IMR-90 (cell line): ENCODE results near the gene MAP3K8. TPM values are rescaled to one million over a fixed set of nuclear protein-coding genes. Genes with fewer than 3 reads are reported as not detected.

Source experiments
- ATAC-seq: fragments of 200-7000 bp; cut with Tn5 transposase; 2 replicates; pipeline ENCODE4 v1.9.1; 2020; ENCODE audit warnings: low read depth, mild to moderate bottlenecking, moderate library complexity
- BruUV-seq: library from RNA; stranded (reverse); fragments of 400-500 nt; replicated peaks from 2 replicates; lab custom pipeline; 2021; lab: Mats Ljungman, UMichigan
- CTCF ChIA-PET: fragments of 300-600 bp; formaldehyde crosslinking; extraction: SDS; loops from one replicate; lab custom pipeline; 2021; ENCODE audit warnings: antibody characterized with exemption; lab: Yijun Ruan, JAX
- POLR2A ChIA-PET: fragments of 300-600 bp; sonication (Branson Sonifier 250); formaldehyde crosslinking; loops from one replicate; lab custom pipeline; 2022; ENCODE audit warnings: antibody characterized with exemption; ENCODE audit not compliant: unreplicated experiment; lab: Charles Lee
- DNase-seq: peaks from one replicate; pipeline ENCODE4 v3.0.0; 2013
- H2AFZ ChIP-seq: replicated peaks from 2 replicates; pipeline ENCODE3; 2013; ENCODE audit warnings: low read length, mild to moderate bottlenecking; ENCODE audit not compliant: poor library complexity
- H2AK5ac ChIP-seq: 2 replicates; pipeline ENCODE4 v1.6.1; 2013; ENCODE audit warnings: low read depth, low read length, inconsistent platforms
- H2AK9ac ChIP-seq: replicated peaks from 2 replicates; pipeline ENCODE3; 2013; ENCODE audit warnings: mild to moderate bottlenecking, low read depth, low read length, moderate library complexity; ENCODE audit not compliant: poor library complexity
- H2BK120ac ChIP-seq: 2 replicates; pipeline ENCODE4 v1.6.1; 2013; ENCODE audit warnings: low read depth, low read length, inconsistent platforms
- H2BK15ac ChIP-seq: 3 replicates; pipeline ENCODE4 v1.6.1; 2013; ENCODE audit warnings: low read depth, low read length, inconsistent platforms
- H2BK20ac ChIP-seq: 2 replicates; pipeline ENCODE4 v1.6.1; 2013; ENCODE audit warnings: low read depth, mild to moderate bottlenecking, inconsistent platforms, low read length, moderate library complexity
- H2BK5ac ChIP-seq: 2 replicates; pipeline ENCODE4 v1.6.1; 2013; ENCODE audit warnings: mild to moderate bottlenecking, low read depth, low read length, inconsistent platforms; ENCODE audit not compliant: poor library complexity, severe bottlenecking
- H3K14ac ChIP-seq: replicated peaks from 2 replicates; pipeline ENCODE4 v1.6.1; 2013; ENCODE audit warnings: low read depth, low read length, inconsistent platforms
- H3K18ac ChIP-seq: 2 replicates; pipeline ENCODE4 v1.6.1; 2013; ENCODE audit warnings: low read depth, low read length, control low read depth
- H3K23ac ChIP-seq: 2 replicates; pipeline ENCODE4 v1.6.1; 2013; ENCODE audit warnings: low read depth, low read length, inconsistent platforms
- H3K27ac ChIP-seq: 2 replicates; pipeline ENCODE4 v1.5.1; 2013; ENCODE audit warnings: mild to moderate bottlenecking, control low read depth, low read length; ENCODE audit not compliant: insufficient read depth
- H3K27me3 ChIP-seq: 2 replicates; pipeline ENCODE4 v1.6.1; 2013; ENCODE audit warnings: low read length; ENCODE audit not compliant: control insufficient read depth, insufficient read depth
- H3K36me3 ChIP-seq: 2 replicates; pipeline ENCODE4 v1.6.1; 2013; ENCODE audit warnings: low read length, mixed read lengths; ENCODE audit not compliant: control insufficient read depth, insufficient read depth
- H3K4ac ChIP-seq: 2 replicates; pipeline ENCODE4 v1.6.1; 2013; ENCODE audit warnings: low read depth, low read length, inconsistent platforms
- H3K4me1 ChIP-seq: 2 replicates; pipeline ENCODE4 v1.6.1; 2013; ENCODE audit warnings: low read length, mixed read lengths; ENCODE audit not compliant: control insufficient read depth, insufficient read depth
- H3K4me2 ChIP-seq: 2 replicates; pipeline ENCODE4 v1.6.1; 2013; ENCODE audit warnings: low read depth, mild to moderate bottlenecking, control low read depth, low read length, moderate library complexity
- H3K4me3 ChIP-seq: 2 replicates; pipeline ENCODE4 v1.5.1; 2013; ENCODE audit warnings: low read depth, mild to moderate bottlenecking, control low read depth, low read length, moderate library complexity; ENCODE audit not compliant: insufficient read depth
- H3K56ac ChIP-seq: 2 replicates; pipeline ENCODE4 v1.6.1; 2013; ENCODE audit warnings: low read length, inconsistent platforms; ENCODE audit not compliant: insufficient read depth; ENCODE audit errors: extremely low read depth
- H3K79me1 ChIP-seq, 2 experiments: 2 replicates each; pipeline ENCODE4 v1.6.1; 2013; ENCODE audit warnings: low read length in 2 of 2, inconsistent platforms in 1 of 2, low read depth in 1 of 2
- H3K9ac ChIP-seq: 2 replicates; pipeline ENCODE4 v1.6.1; 2013; ENCODE audit warnings: low read depth, low read length, control low read depth
- H3K9me1 ChIP-seq: 2 replicates; pipeline ENCODE4 v1.6.1; 2013; ENCODE audit warnings: low read length, inconsistent platforms; ENCODE audit not compliant: insufficient read depth
- H3K9me3 ChIP-seq: 2 replicates; pipeline ENCODE4 v1.6.1; 2013; ENCODE audit warnings: low read length; ENCODE audit not compliant: control insufficient read depth, insufficient read depth
- H4K20me1 ChIP-seq: 2 replicates; pipeline ENCODE4 v1.6.1; 2013; ENCODE audit warnings: low read length, inconsistent platforms; ENCODE audit not compliant: insufficient read depth
- H4K5ac ChIP-seq: 2 replicates; pipeline ENCODE4 v1.6.1; 2013; ENCODE audit warnings: mild to moderate bottlenecking, low read depth, low read length, control low read depth
- H4K8ac ChIP-seq, 2 experiments: 2 replicates each; pipeline ENCODE4 v1.6.1; 2013; ENCODE audit warnings: low read depth in 2 of 2, low read length in 2 of 2, control low read depth in 1 of 2, inconsistent platforms in 1 of 2
- H4K91ac ChIP-seq: 2 replicates; pipeline ENCODE4 v1.6.1; 2013; ENCODE audit warnings: low read depth, low read length, inconsistent platforms; ENCODE audit not compliant: insufficient read depth
- BHLHE40 ChIP-seq: fragments of 150-350 bp; IDR thresholded peaks from 2 replicates; pipeline ENCODE4 v1.6.1; 2016; ENCODE audit warnings: mild to moderate bottlenecking, low read depth, low read length
- CEBPB ChIP-seq: IDR thresholded peaks from 2 replicates; pipeline ENCODE4 v1.6.1; 2012; ENCODE audit warnings: low read depth, low read length, improper control_type of control experiment
- CHD1 ChIP-seq: IDR thresholded peaks from 2 replicates; pipeline ENCODE4 v1.6.1; 2012; ENCODE audit warnings: low read depth, low read length, improper control_type of control experiment
- ELK1 ChIP-seq: fragments of 150-350 bp; IDR thresholded peaks from 2 replicates; pipeline ENCODE4 v1.6.1; 2016; ENCODE audit warnings: low read depth, mild to moderate bottlenecking, low read length, moderate library complexity, borderline replicate concordance
- FOS ChIP-seq: fragments of 150-350 bp; IDR thresholded peaks from 2 replicates; pipeline ENCODE4 v1.6.1; 2016; ENCODE audit warnings: low read depth, low read length
- MAFK ChIP-seq: IDR thresholded peaks from 2 replicates; pipeline ENCODE4 v1.6.1; 2012; ENCODE audit warnings: low read depth, low read length, improper control_type of control experiment
- MXI1 ChIP-seq: IDR thresholded peaks from 2 replicates; pipeline ENCODE4 v1.6.1; 2012; ENCODE audit warnings: low read depth, mild to moderate bottlenecking, low read length, moderate library complexity, borderline replicate concordance
- NFE2L2 ChIP-seq: fragments of 150-350 bp; IDR thresholded peaks from 2 replicates; pipeline ENCODE4 v1.6.1; 2016; ENCODE audit warnings: low read depth, mild to moderate bottlenecking, low read length
- POLR2A ChIP-seq: IDR thresholded peaks from 2 replicates; pipeline ENCODE4 v1.6.1; 2012; ENCODE audit warnings: mild to moderate bottlenecking, low read depth, low read length
- RAD21 ChIP-seq: IDR thresholded peaks from 2 replicates; pipeline ENCODE4 v1.6.1; 2012; ENCODE audit warnings: low read length, improper control_type of control experiment
- RCOR1 ChIP-seq: IDR thresholded peaks from 2 replicates; pipeline ENCODE4 v1.6.1; 2012; ENCODE audit warnings: mild to moderate bottlenecking, low read length, improper control_type of control experiment; ENCODE audit not compliant: insufficient replicate concordance
- RFX5 ChIP-seq: IDR thresholded peaks from 2 replicates; pipeline ENCODE4 v1.8.0; 2012; ENCODE audit warnings: low read depth, mild to moderate bottlenecking, low read length, moderate library complexity
- SMC3 ChIP-seq: fragments of 150-350 bp; IDR thresholded peaks from 2 replicates; pipeline ENCODE4 v1.6.1; 2016; ENCODE audit warnings: low read depth, mild to moderate bottlenecking, antibody characterized with exemption, low read length, moderate library complexity
- WGBS, 2 experiments: methylation state at CpG; one replicate each; pipeline versions ENCODE4 v1.1.5 to v1.1.7; 2013; ENCODE audit warnings: missing lambda C conversion rate in 2 of 2; ENCODE audit not compliant: insufficient read length in 1 of 2; ENCODE audit errors: extremely low coverage in 2 of 2; 5-methylcytosine and 5-hydroxymethylcytosine counted together
- dilution Hi-C: fragments of 300-500 bp; cut with HindIII; formaldehyde crosslinking; loops from one replicate; pipeline ENCODE4 v1.14.3; 2018; ENCODE audit warnings: low sequenced_read_pairs; ENCODE audit not compliant: unreplicated experiment
- in situ Hi-C: fragments of 300-500 bp; cut with MboI; formaldehyde crosslinking; loops from 3 replicates; pipeline ENCODE4 v1.14.3; 2019; ENCODE audit warnings: low sequenced_read_pairs, inconsistent platforms, mixed read lengths
- intact Hi-C: fragments of 100-400 bp; cut with micrococcal nuclease; formaldehyde crosslinking; loops from 2 replicates; pipeline ENCODE4 v1.10.0; 2022
- polyA plus RNA-seq, 3 experiments: library from polyadenylated mRNA; depleted of rRNA; stranded (reverse); fragments of >200 nt; gene quantifications; 2 replicates each; pipeline ENCODE4 v1.2.3, GENCODE V29; 2012; ENCODE audit warnings: low replicate concordance in 1 of 3
- total RNA-seq: library from RNA; depleted of rRNA; stranded (reverse); fragments of >200 nt; gene quantifications from 2 replicates; pipeline ENCODE4 v1.2.3, GENCODE V29; 2012

The MAP3K8 gene
- total and polyA plus RNA-seq, 2 of the 4 experiments (the other 2 are of a cell fraction): 1.8 to 2.6 TPM

DNA sequence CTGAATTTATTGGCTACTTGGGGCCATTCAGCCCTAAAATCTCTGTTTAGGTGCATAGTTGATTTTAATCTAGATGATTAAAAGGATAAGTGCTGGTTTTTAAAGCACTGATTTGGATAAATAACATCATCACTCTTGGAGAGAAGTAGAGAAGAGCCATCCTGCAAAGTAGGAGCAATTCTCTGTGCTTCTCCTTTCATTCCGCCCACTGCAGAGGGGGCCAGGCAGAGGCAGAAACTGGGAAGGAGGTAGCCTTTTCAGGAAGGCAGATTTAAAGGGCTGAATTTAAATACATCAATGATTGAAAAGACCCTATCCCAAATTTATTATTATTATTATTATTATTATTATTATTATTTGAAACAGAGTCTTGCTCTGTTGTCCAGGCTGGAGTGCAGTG is 14.1 kb downstream of the MAP3K8 start:
- no peak for TF ChIP-seq CEBPB
- TF ChIP-seq RFX5: no peak
- TF ChIP-seq FOS: no peak
- TF ChIP-seq RCOR1: no peak
- TF ChIP-seq MXI1: no peak
- no peak for TF ChIP-seq NFE2L2
- no peak for TF ChIP-seq ELK1
- TF ChIP-seq MAFK: no peak
- no peak for TF ChIP-seq CHD1
- TF ChIP-seq RAD21: no peak
- TF ChIP-seq POLR2A: no peak
- TF ChIP-seq BHLHE40: no peak
- no peak for TF ChIP-seq SMC3
- no peak overlapping the region for H3K4me2 ChIP-seq
- no peak overlapping the region for H2BK20ac ChIP-seq
- peaks cover 3% of the 10 kb centered on the region for H3K9me1 ChIP-seq
- no TSS peak for BruUV-seq
- CTCF ChIA-PET: interaction anchor here (1.4 kb wide), 1 partner anchor 10 kb away, joined by 3 read pairs; no protein-coding TSS in a partner anchor
- in situ Hi-C loops: no loop called here
- intact Hi-C loops: no loop called here
- H2BK5ac ChIP-seq: no peak overlapping the region
- H2BK120ac ChIP-seq: no peak overlapping the region
- H3K18ac ChIP-seq: no peak overlapping the region
- peaks cover 18% of the 10 kb centered on the region for H3K36me3 ChIP-seq
- WGBS, 2 experiments: no CpG with 5 or more reads among the region's 1 CpG
- H3K4me3 ChIP-seq: no peak overlapping the region
- H2AK9ac ChIP-seq: no peak overlapping the region
- H3K14ac ChIP-seq: no peak overlapping the region
- dilution Hi-C loops: no loop called here
- H3K27ac ChIP-seq: no peak overlapping the region
- no peak for ATAC-seq
- H3K9ac ChIP-seq: no peak overlapping the region
- H4K5ac ChIP-seq: no peak overlapping the region
- no peaks in the 10 kb centered on the region for H3K9me3 ChIP-seq
- no peak overlapping the region for H3K4ac ChIP-seq
- H2AFZ ChIP-seq: no peak overlapping the region
- peaks cover 4 to 10% of the 10 kb centered on the region in 2 experiments; a peak in 3 of 4 replicates for H3K79me1 ChIP-seq
- no peak overlapping the region for H4K8ac ChIP-seq
- no peak overlapping the region for H4K91ac ChIP-seq
- POLR2A ChIA-PET: no interaction called here
- H2BK15ac ChIP-seq: no peak overlapping the region
- H3K56ac ChIP-seq: no peak overlapping the region
- no peaks in the 10 kb centered on the region for H3K27me3 ChIP-seq
- H3K23ac ChIP-seq: no peak overlapping the region
- DNase-seq: no peak
- H3K4me1 ChIP-seq: peaks cover 11% of the 10 kb centered on the region
- no peak overlapping the region for H2AK5ac ChIP-seq
- peaks cover 4% of the 10 kb centered on the region; the same call in 1 of the 2 replicates for H4K20me1 ChIP-seq
